TTC549 (cell line): ENCODE measurements around the gene SLC30A10.
"Not testable (repeated sequence)": the region's sequence is repeated elsewhere in the genome, so short reads cannot be mapped to it uniquely, and the experiment has no call there.

Source experiments
- FAIRE-seq: peaks from 2 replicates; lab custom pipeline; 2012; peaks lifted over from hg19 to GRCh38; lab: Jason Lieb, UNC

The SLC30A10 gene

DNA sequence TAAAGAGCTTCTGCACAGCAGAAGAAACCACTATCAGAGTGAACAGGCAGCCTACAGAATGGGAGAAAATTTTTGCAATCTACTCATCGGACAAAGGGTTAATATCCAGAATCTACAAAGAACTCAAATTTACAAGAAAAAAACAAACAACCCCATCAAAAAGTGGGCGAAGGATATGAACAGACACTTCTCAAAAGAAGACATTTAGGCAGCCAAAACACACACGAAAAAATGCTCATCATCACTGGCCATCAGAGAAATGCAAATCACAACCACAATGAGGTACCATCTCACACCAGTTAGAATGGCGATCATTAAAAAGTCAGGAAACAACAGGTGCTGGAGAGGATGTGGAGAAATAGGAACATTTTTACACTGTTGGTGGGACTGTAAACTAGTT lies 36.5 kb downstream of the SLC30A10 start:
- not testable (repeated sequence) for FAIRE-seq

DNA sequence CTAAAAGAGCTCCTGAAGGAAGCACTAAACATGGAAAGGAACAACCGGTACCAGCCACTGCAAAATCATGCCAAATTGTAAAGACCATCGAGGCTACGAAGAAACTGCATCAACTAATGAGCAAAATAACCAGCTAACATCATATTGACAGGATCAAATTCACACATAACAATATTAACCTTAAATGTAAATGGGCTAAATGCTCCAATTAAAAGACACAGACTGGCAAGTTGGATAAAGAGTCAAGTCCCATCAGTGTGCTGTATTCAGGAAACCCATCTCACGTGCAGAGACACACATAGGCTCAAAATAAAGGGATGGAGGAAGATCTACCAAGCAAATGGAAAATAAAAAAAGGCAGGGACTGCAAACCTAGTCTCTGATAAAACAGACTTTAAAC lies 39.7 kb downstream of the SLC30A10 start:
- FAIRE-seq: not testable (repeated sequence)

DNA sequence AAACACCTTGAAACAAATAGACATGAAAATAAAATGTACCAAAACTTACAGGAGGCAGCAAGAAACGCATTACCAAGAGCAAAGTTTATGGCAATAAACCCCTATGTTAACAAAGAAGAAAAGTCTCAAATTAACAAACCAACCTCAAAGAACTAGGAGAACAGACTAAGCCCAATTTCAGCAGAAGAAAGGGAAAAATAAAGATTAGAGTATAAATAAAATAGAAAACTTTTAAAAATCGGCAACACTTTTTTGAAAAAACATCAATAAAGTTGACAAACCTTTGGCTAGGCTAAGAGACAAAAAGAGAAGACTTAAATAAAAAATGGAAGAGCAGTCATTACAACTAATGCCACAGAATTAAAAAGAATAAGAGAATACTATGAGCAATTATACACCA lies 42.7 kb downstream of the SLC30A10 start:
- FAIRE-seq: no peak

DNA sequence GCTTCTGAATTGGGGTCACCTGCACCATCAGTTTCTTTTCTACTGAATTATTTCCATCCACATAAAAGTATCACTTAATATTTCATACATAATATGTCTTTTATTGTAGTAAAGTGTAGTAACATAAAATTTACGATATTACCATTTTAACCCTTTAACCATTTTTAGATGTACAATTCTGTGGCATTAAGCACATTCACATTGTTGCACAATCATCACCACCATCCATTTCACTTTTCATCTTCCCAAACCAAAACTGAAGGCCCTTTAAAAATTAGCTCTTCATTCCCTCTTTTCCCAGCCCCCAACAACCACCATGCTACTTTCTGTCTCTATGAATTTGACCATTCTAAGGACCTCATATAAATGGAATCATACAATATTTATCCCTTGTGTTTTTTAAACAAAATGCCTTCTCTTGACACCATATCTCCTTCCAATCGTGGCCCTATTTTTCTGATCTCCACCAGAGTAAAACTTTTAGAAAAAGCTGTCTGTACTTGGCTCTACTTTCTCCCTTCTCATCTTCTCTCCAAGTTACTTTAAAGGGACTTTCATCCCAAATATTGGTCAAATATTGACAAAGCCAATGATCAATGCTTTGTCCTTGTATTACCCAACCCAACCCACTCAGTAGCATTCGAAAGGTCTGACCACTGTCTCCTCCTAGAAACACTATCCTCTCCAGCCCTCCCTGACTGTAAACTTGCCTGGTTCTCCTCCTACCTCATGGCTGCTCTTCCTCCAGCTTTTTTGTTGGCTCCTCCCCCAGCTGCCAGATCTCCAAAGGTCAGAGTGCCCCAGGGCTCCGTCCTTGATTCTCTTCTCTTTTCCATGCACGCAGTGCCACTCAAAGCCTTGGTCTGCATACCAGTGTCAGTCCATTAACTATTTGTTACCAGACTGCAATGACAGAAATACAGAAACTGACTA lies 44.7 kb downstream of the SLC30A10 start:
- peak; percentile 7 for FAIRE-seq

DNA sequence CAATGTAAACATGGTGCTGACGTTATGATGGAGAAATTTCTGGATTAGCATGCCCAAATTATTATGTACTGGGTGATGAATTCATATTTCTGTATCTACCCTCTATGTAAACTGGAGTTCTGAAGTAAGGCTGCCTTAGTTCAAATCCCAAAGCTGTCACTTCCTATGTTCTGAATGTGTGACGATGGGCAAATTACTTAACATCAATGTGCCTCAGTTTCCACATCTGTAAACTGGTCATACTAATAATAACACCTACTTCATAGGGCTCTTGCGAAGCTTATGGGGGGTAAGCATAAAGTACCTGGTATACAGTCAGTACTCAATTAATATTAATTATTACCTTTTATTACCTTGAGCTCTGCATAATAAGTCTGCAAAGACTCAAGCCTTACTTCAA lies 45.6 kb downstream of the SLC30A10 start:
- no peak for FAIRE-seq

DNA sequence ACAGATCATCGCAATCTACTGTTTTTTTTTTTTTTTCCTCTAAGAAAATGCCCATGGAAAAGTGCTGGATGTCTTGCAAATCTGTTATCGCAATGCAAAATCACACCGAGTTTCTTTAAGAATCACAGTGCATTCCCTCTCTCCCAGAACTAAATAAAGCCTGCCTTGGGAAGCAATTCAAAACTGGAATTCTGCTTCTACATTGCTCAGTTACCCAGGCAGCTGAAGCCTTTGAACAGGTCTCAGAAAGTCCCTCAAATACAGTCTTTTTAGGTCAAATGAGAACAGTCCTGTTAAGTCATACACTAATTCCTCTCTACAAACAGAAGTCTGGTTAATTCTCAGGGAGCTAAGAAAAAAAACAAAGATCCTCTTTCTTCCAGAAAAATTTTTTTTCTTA lies 46.3 kb downstream of the SLC30A10 start:
- no peak for FAIRE-seq

DNA sequence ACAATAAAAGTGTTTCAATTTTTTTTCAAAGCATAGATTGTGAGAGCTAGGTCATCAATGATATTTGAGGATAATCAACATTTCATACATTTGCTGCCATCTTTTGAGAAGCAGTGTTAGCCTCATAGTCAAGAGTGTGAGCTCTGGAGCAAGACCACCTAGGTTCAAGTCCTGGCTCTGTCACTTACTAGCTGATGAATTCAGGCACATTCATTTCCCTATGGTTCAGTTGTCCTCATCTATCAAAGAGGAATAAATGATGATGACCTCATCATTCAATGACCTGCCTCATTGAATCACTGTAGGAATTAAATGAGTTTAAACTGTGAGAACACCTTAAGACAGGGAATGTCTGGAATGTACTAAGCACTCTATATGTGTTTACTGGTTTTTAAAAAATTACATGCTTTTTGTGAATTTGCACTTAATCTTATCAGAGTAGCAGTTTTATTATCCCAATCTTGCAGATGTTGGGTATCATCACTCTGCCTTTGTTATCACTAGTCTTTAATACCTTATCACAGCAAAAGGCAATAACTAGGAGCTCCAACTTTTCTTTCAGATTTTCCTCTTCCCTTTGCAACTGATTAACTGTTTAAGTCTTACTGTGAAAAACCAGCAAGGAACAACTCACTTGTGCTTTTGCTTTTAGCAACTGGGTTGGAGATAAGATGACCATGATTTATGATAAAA lies 47.4 kb downstream of the SLC30A10 start:
- FAIRE-seq: no peak

DNA sequence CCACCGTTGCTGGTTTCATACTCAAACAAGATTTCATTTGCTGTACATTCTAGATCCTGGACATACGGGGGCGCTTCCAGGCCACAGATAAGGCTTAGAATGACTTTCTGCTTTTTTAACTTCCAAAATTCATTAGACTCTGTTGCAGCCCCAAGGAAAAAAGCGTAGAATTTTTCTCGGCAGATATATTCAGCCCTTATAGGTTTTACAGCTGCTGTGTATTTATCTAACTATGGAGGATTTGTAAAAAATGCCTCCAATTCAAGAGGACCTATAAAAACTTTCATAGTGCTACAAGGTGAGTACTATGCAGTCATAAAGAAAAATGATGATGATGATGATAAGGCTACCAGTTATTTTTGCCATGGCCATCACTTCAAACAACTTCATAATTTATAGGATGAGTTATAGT lies 51.6 kb downstream of the SLC30A10 start:
- peak; percentile 87 for FAIRE-seq

DNA sequence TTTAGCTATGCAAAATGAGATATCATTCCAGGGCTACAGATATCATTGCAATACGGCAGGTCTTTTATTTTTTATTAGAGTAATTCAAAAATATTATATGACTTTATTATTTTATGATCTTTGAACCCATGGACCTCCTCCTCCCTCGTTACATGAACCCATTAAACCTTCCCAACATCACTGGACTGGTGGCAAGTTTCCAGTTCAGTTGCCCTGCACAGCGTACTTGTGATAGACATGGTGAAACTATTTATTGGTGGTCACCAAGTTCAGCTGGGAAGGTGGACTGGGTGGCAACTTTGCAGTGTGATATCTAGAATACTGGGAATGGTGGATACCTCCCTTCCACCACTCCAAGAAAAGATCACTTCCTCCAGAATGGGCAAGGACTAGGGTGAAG lies 52.5 kb downstream of the SLC30A10 start:
- FAIRE-seq: no peak

DNA sequence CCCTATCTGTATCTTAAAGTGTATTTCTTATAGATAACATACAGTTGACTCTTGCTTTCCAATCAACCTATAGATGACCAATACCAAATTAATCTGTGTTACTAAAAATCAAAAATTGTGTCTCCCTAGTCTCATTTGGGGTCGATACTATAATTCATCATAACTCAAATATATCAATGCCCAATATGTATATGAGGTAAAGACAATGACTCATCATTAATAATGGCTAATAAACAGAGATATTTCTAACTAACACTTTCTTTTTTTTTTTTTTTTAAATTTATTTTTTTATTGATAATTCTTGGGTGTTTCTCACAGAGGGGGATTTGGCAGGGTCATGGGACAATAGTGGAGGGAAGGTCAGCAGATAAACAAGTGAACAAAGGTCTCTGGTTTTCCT lies 55.8 kb downstream of the SLC30A10 start:
- FAIRE-seq: not testable (repeated sequence)

DNA sequence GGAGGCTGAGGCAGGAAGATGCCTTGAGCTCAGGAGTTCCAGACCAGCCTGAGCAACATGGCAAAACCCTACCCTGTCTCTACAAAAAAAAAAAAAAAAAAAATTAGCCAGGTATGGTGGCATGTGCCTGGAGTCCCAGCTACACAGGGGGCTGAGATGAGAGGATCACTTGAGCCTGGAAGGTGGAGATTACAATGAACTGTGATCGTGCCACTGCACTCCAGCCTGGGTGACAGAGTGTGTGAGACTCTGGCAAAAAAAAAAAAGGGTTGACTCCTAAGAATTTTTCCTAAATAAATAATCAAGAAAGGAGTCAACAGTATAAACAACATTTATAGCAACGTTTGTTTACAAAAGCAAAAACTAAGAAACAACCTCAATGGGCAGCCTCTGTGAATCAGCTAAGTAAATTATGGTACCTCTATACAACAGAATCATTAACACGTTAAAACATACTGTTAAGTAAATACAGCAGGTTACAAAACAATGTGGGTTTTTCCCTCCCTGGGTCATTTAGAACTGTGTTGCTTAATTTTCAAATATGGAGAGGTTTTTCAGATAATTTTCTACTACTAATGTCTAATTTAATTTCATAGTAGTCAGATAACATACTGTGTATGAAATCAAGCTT lies 56.8 kb downstream of the SLC30A10 start:
- FAIRE-seq: no peak

DNA sequence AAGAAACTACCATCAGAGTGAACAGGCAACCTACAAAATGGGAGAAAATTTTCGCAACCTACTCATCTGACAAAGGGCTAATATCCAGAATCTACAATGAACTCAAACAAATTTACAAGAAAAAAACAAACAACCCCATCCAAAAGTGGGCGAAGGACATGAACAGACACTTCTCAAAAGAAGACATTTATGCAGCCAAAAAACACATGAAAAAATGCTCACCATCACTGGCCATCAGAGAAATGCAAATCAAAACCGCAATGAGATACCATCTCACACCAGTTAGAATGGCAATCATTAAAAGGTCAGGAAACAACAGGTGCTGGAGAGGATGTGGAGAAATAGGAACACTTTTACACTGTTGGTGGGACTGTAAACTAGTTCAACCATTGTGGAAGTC lies 59.7 kb downstream of the SLC30A10 start:
- FAIRE-seq: not testable (repeated sequence)
